HG02973 (cell line): ENCODE measurements around the gene CYSTM1.

Experiments used
- ATAC-seq: cut with Tn5 transposase; IDR thresholded peaks from one replicate; pipeline ENCODE4 v1.9.1; 2021; ENCODE audit warnings: moderate library complexity; ENCODE audit not compliant: unreplicated experiment

CYSTM1 gene

GRCh38 chr5:140232731-140233130 lies 57.7 kb downstream of the CYSTM1 start:
- no peak for ATAC-seq

- no peak for ATAC-seq
Observed at GRCh38 chr5:140234377-140234989, 59.5 kb downstream of the CYSTM1 start.

GRCh38 chr5:140235791-140236551 lies 61.0 kb downstream of the CYSTM1 start:
- no peak for ATAC-seq

- no peak for ATAC-seq
Observed at GRCh38 chr5:140236891-140237598, 62.1 kb downstream of the CYSTM1 start.

- no peak for ATAC-seq
Observed at GRCh38 chr5:140238756-140239155, 63.8 kb downstream of the CYSTM1 start.

- no peak for ATAC-seq
Observed at GRCh38 chr5:140239461-140239860, 64.5 kb downstream of the CYSTM1 start.

- peak; percentile 70 for ATAC-seq
Observed at GRCh38 chr5:140239939-140240700, 65.1 kb downstream of the CYSTM1 start.

GRCh38 chr5:140240987-140241706 lies 66.2 kb downstream of the CYSTM1 start:
- no peak for ATAC-seq

- no peak for ATAC-seq
Observed at GRCh38 chr5:140242099-140242498, 67.1 kb downstream of the CYSTM1 start.

GRCh38 chr5:140242890-140243585 lies 68.0 kb downstream of the CYSTM1 start:
- no peak for ATAC-seq

GRCh38 chr5:140243706-140244250 lies 68.8 kb downstream of the CYSTM1 start:
- ATAC-seq = no peak

GRCh38 chr5:140244525-140245025 lies 69.6 kb downstream of the CYSTM1 start:
- ATAC-seq = peak; percentile 47

- ATAC-seq = no peak
Observed at GRCh38 chr5:140245341-140245740, 70.4 kb downstream of the CYSTM1 start.

- ATAC-seq = no peak
Observed at GRCh38 chr5:140245926-140246325, 70.9 kb downstream of the CYSTM1 start.

GRCh38 chr5:140246378-140247122 lies 71.6 kb downstream of the CYSTM1 start:
- no peak for ATAC-seq

GRCh38 chr5:140248414-140248813 lies 73.4 kb downstream of the CYSTM1 start:
- ATAC-seq = no peak

GRCh38 chr5:140249536-140249935 lies 74.5 kb downstream of the CYSTM1 start:
- no peak for ATAC-seq

- ATAC-seq = no peak
Observed at GRCh38 chr5:140250386-140250785, 75.4 kb downstream of the CYSTM1 start.

GRCh38 chr5:140251527-140251973 lies 76.6 kb downstream of the CYSTM1 start:
- peak; percentile 61 for ATAC-seq
